Neural progenitor cell (in vitro differentiated cells): ENCODE data around the gene PHACTR1. TPM values are rescaled to one million over a fixed set of nuclear protein-coding genes. Genes with fewer than 3 reads are reported as not detected.

Experiments used
- DNase-seq: peaks from one replicate; pipeline ENCODE4 v3.0.0-alpha.2; 2016; ENCODE audit warnings: low spot score
- H2AFZ ChIP-seq: fragments of 200-600 bp; sonication (generic); replicated peaks from 2 replicates; pipeline ENCODE4 v1.6.1; 2016; ENCODE audit warnings: antibody characterized with exemption
- H3F3A ChIP-seq: fragments of 200-600 bp; sonication (generic); 2 replicates; pipeline ENCODE4 v1.6.1; 2016; ENCODE audit warnings: antibody characterized with exemption, low read depth
- H3K27ac ChIP-seq: fragments of 200-600 bp; sonication (generic); 2 replicates; pipeline ENCODE4 v1.5.1; 2016; ENCODE audit warnings: mild to moderate bottlenecking
- H3K27me3 ChIP-seq: fragments of 200-600 bp; sonication (generic); 2 replicates; pipeline ENCODE4 v1.6.1; 2016; ENCODE audit warnings: mild to moderate bottlenecking, moderate library complexity
- H3K36me3 ChIP-seq: fragments of 200-600 bp; sonication (generic); 2 replicates; pipeline ENCODE4 v1.5.1; 2016
- H3K4me1 ChIP-seq: fragments of 200-600 bp; sonication (generic); 2 replicates; pipeline ENCODE4 v1.6.1; 2016; ENCODE audit warnings: mixed run types
- H3K4me2 ChIP-seq: fragments of 200-600 bp; sonication (generic); 2 replicates; pipeline ENCODE4 v1.6.1; 2016
- H3K4me3 ChIP-seq: fragments of 200-600 bp; sonication (generic); 2 replicates; pipeline ENCODE4 v1.5.1; 2016
- H3K79me2 ChIP-seq: fragments of 200-600 bp; sonication (generic); 2 replicates; pipeline ENCODE4 v1.6.1; 2016; ENCODE audit warnings: low read depth
- H3K9ac ChIP-seq: fragments of 200-600 bp; sonication (generic); 2 replicates; pipeline ENCODE4 v1.6.1; 2016
- H3K9me3 ChIP-seq: fragments of 200-600 bp; sonication (generic); 2 replicates; pipeline ENCODE4 v1.5.1; 2016; ENCODE audit warnings: low read depth
- H4K20me1 ChIP-seq: fragments of 200-600 bp; sonication (generic); 2 replicates; pipeline ENCODE4 v1.6.1; 2016; ENCODE audit warnings: low read depth
- H3K27ac Mint-ChIP-seq: 3 replicates; pipeline ENCODE4 v1.8.0; 2021; ENCODE audit warnings: mixed read lengths
- H3K27me3 Mint-ChIP-seq: 2 replicates; pipeline ENCODE4 v1.8.0; 2022; ENCODE audit warnings: low read depth, mild to moderate bottlenecking, inconsistent platforms, moderate library complexity, mixed read lengths; ENCODE audit not compliant: insufficient read depth
- H3K36me3 Mint-ChIP-seq: 3 replicates; pipeline ENCODE4 v1.8.0; 2021; ENCODE audit warnings: mixed read lengths
- H3K4me1 Mint-ChIP-seq: 3 replicates; pipeline ENCODE4 v1.8.0; 2021; ENCODE audit warnings: mixed read lengths
- H3K4me3 Mint-ChIP-seq: 3 replicates; pipeline ENCODE4 v1.8.0; 2021; ENCODE audit warnings: mild to moderate bottlenecking, moderate library complexity, mixed read lengths
- H3K9me3 Mint-ChIP-seq: 3 replicates; pipeline ENCODE4 v1.8.0; 2020; ENCODE audit warnings: mixed read lengths
- EZH2 ChIP-seq: fragments of 200-600 bp; sonication (generic); IDR thresholded peaks from 2 replicates; pipeline ENCODE4 v1.6.1; 2017; ENCODE audit warnings: antibody characterized with exemption, mild to moderate bottlenecking, moderate library complexity
- EZH2phosphoT487 ChIP-seq: fragments of 200-600 bp; sonication (generic); IDR thresholded peaks from 2 replicates; pipeline ENCODE4 v1.6.1; 2017; ENCODE audit warnings: antibody characterized with exemption
- total RNA-seq: library from RNA; depleted of rRNA; stranded (reverse); fragments of >200 nt; gene quantifications from 2 replicates; pipeline ENCODE4 v1.2.3, GENCODE V29; 2015; ENCODE audit warnings: low replicate concordance
- TF ChIP-seq, protein P1 (sequence below): fragments of 200-600 bp; sonication (generic); IDR thresholded peaks from 2 replicates; pipeline ENCODE4 v1.5.1; 2017; ENCODE audit warnings: antibody characterized with exemption, mild to moderate bottlenecking

The PHACTR1 gene
- total RNA-seq, 1 donor from 2014 or later, result 2.4 TPM

DNA sequence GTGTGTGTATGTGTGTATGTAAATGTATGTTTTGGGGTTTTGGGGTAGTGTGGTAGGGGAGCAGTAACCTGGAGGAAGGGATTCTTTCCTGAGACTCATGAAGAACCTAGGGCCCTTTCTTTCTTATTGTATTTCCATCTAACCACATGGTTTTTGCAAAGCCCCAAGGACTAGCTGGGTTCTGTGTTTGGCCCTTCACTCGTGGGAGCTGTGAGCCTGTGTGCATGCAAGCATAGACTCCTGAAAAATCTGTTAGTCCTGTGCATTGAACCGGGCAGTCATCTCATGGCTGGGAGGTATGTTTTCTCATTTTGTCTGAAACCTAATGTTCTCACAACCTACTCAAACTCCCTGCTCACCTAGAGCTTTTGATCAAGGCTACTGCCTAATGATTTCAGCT, 219.1 kb downstream of the PHACTR1 start:
- H3K4me3 ChIP-seq, result no peak overlapping the region
- no peak overlapping the region for H2AFZ ChIP-seq
- peaks cover 3% of the 10 kb centered on the region for H3K36me3 Mint-ChIP-seq
- H3K27me3 ChIP-seq, result no peaks in the 10 kb centered on the region
- H3K27ac ChIP-seq, result no peak overlapping the region
- H3K27me3 Mint-ChIP-seq, result peaks cover 2% of the 10 kb centered on the region
- TF ChIP-seq, protein P1, sequence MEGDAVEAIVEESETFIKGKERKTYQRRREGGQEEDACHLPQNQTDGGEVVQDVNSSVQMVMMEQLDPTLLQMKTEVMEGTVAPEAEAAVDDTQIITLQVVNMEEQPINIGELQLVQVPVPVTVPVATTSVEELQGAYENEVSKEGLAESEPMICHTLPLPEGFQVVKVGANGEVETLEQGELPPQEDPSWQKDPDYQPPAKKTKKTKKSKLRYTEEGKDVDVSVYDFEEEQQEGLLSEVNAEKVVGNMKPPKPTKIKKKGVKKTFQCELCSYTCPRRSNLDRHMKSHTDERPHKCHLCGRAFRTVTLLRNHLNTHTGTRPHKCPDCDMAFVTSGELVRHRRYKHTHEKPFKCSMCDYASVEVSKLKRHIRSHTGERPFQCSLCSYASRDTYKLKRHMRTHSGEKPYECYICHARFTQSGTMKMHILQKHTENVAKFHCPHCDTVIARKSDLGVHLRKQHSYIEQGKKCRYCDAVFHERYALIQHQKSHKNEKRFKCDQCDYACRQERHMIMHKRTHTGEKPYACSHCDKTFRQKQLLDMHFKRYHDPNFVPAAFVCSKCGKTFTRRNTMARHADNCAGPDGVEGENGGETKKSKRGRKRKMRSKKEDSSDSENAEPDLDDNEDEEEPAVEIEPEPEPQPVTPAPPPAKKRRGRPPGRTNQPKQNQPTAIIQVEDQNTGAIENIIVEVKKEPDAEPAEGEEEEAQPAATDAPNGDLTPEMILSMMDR, result no peak
- TF ChIP-seq EZH2 (no peak), EZH2phosphoT487 (no peak)
- H3K9me3 Mint-ChIP-seq, result no peaks in the 10 kb centered on the region
- no peaks in the 10 kb centered on the region for H3K9me3 ChIP-seq
- H3K4me1 Mint-ChIP-seq, result no peaks in the 10 kb centered on the region
- no peak overlapping the region for H3K9ac ChIP-seq
- H3K4me2 ChIP-seq, result no peak overlapping the region
- H3K36me3 ChIP-seq, result no peaks in the 10 kb centered on the region
- peaks cover 13% of the 10 kb centered on the region for H3K4me1 ChIP-seq
- H3K27ac Mint-ChIP-seq, result peak overlapping the region; percentile 14
- DNase-seq, result no peak
- H3F3A ChIP-seq, result no peaks in the 10 kb centered on the region
- H4K20me1 ChIP-seq, result no peaks in the 10 kb centered on the region
- H3K4me3 Mint-ChIP-seq, result no peak overlapping the region
- H3K79me2 ChIP-seq, result no peaks in the 10 kb centered on the region

DNA sequence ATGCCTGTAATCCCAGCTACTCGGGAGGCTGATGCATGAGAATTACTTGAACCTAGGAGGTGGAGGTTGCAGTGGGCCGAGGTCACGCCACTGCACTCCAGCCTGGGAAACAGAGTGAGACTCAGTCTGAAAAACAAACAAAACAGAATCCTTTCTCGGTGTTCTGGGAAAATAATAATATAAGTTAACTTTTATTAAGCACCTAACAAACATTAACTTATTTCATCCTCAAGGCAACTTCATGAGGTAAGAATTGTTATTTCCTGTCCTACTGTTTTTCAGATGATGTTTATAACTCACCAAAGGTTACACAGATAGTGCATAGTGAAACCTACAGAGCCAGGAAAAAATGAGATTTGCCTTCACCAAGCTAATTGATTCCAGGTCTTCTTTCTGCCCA, 221.4 kb downstream of the PHACTR1 start:
- Mint-ChIP-seq H3K36me3 (peaks cover 3% of the 10 kb centered on the region), H3K4me1 (peaks cover 2% of the 10 kb centered on the region)

DNA sequence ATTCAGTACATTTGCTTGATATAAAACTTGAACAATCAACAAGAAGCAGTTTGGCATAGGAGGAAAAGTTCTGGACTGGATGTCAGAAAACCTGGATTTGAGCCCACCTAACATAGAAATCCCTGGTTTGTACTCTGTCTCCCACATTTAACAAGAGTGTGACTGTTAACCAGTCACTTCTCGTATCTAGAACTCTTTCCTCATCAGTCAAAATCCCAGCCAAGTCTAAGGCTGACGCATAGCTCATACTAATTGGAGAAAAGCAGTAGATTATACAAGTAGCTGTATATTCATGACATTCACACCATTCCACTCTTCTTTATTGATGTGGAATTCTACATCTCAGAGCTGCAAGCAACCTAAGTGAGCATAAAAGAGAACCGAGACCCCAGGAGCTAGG, 222.7 kb downstream of the PHACTR1 start:
- no peak overlapping the region for H3K4me3 Mint-ChIP-seq
- H3K36me3 Mint-ChIP-seq, result peaks cover 3% of the 10 kb centered on the region
- H3K4me1 ChIP-seq, result peaks cover 9% of the 10 kb centered on the region
- no peaks in the 10 kb centered on the region for H3K36me3 ChIP-seq
- no peaks in the 10 kb centered on the region for H3K79me2 ChIP-seq
- H2AFZ ChIP-seq, result no peak overlapping the region
- H3K4me3 ChIP-seq, result no peak overlapping the region
- no peak for DNase-seq
- no peak overlapping the region for H3K4me2 ChIP-seq
- H3K9me3 ChIP-seq, result no peaks in the 10 kb centered on the region
- no peaks in the 10 kb centered on the region for H4K20me1 ChIP-seq
- H3K27ac ChIP-seq, result no peak overlapping the region
- H3K27me3 Mint-ChIP-seq, result peaks cover 2% of the 10 kb centered on the region
- no peak overlapping the region for H3K9ac ChIP-seq
- no peak for TF ChIP-seq EZH2phosphoT487
- TF ChIP-seq, protein P1, result no peak
- H3K9me3 Mint-ChIP-seq, result no peaks in the 10 kb centered on the region
- peaks cover 7% of the 10 kb centered on the region for H3K4me1 Mint-ChIP-seq
- no peak overlapping the region for H3K27ac Mint-ChIP-seq
- H3K27me3 ChIP-seq, result no peaks in the 10 kb centered on the region
- H3F3A ChIP-seq, result peaks cover 5% of the 10 kb centered on the region

More for the DNA sequence above, 221.4 kb downstream of the PHACTR1 start:
- H3K27ac ChIP-seq, result no peak overlapping the region
- H3K9ac ChIP-seq, result no peak overlapping the region
- H3K4me3 Mint-ChIP-seq, result no peak overlapping the region
- no peak overlapping the region for H3K4me3 ChIP-seq
- H3F3A ChIP-seq, result no peaks in the 10 kb centered on the region
- no peaks in the 10 kb centered on the region for H3K9me3 ChIP-seq
- no peak overlapping the region for H3K4me2 ChIP-seq
- no peaks in the 10 kb centered on the region for H3K9me3 Mint-ChIP-seq
- no peaks in the 10 kb centered on the region for H4K20me1 ChIP-seq
- H3K36me3 ChIP-seq, result no peaks in the 10 kb centered on the region
- no peaks in the 10 kb centered on the region for H3K79me2 ChIP-seq
- DNase-seq, result no peak
- no peaks in the 10 kb centered on the region for H3K27me3 ChIP-seq
- no peak overlapping the region for H3K27ac Mint-ChIP-seq
- H3K4me1 ChIP-seq, result no peaks in the 10 kb centered on the region
- peaks cover 2% of the 10 kb centered on the region for H3K27me3 Mint-ChIP-seq
- TF ChIP-seq EZH2 (no peak), EZH2phosphoT487 (no peak)
- H2AFZ ChIP-seq, result no peak overlapping the region

DNA sequence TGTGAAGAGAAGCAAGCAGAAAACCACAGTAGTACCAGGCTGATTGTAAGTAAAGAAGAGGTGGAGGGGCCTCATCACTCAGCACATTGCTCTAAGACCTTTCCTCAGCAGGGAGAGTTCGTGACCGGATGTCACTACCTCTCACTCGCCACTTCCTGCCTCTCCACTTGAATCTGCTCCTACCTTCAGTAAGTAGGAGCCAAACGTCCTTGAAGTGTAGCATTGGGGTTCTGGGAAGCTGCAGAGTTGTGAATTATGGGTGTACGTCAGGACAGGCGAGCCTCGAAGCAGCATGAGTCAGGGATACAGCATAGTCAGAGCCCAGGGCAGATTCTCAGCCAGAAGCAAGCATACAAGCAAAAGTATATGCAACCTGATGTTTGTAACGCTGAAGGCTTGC, 224.9 kb downstream of the PHACTR1 start:
- H3K4me3 ChIP-seq, result no peak overlapping the region
- Mint-ChIP-seq H3K36me3 (peaks cover 3% of the 10 kb centered on the region), H3K27ac (no peak overlapping the region), H3K9me3 (no peaks in the 10 kb centered on the region), H3K4me3 (no peak overlapping the region), H3K4me1 (peaks cover 11% of the 10 kb centered on the region), H3K27me3 (peaks cover 2% of the 10 kb centered on the region)
- H3K9ac ChIP-seq, result no peak overlapping the region
- no peaks in the 10 kb centered on the region for H3K36me3 ChIP-seq
- H3K79me2 ChIP-seq, result no peaks in the 10 kb centered on the region
- TF ChIP-seq EZH2phosphoT487, result no peak
- TF ChIP-seq, protein P1, result no peak
- no peak for TF ChIP-seq EZH2
- peaks cover 11% of the 10 kb centered on the region for H3K4me1 ChIP-seq
- H3K27me3 ChIP-seq, result no peaks in the 10 kb centered on the region
- H3K4me2 ChIP-seq, result no peak overlapping the region
- H3K27ac ChIP-seq, result no peak overlapping the region
- no peak for DNase-seq
- no peak overlapping the region for H2AFZ ChIP-seq
- no peaks in the 10 kb centered on the region for H4K20me1 ChIP-seq
- H3K9me3 ChIP-seq, result no peaks in the 10 kb centered on the region
- peaks cover 7% of the 10 kb centered on the region for H3F3A ChIP-seq
